Heart left ventricle (tissue), 16 donors: ENCODE results near the gene POLR3A. TPM values are rescaled to one million over a fixed set of nuclear protein-coding genes. Genes with fewer than 3 reads are reported as not detected.
A peak's percentile ranks its signal among the peaks of the same experiment; 100 is the strongest.

Source experiments
- ATAC-seq, 4 donors: fragments of 200-7000 bp; cut with Tn5 transposase; one replicate each; pipeline ENCODE4 v1.9.1; 2020 to 2022; ENCODE audit warnings: moderate library complexity in 4 of 4, mild to moderate bottlenecking in 3 of 4, moderate number of reproducible peaks in 1 of 4
- DNase-seq, 5 donors: peaks; one replicate each; pipeline ENCODE4 v3.0.0-alpha.2; 2020
- H3K27ac ChIP-seq, 12 donors: fragments of 200-600 bp; sonication (generic) in 4 of 12; one replicate each; pipeline versions ENCODE4 v1.5.0 to v1.8.0; 2016 to 2022; ENCODE audit warnings: mild to moderate bottlenecking in 2 of 12
- H3K27me3 ChIP-seq, 9 donors: fragments of 200-600 bp; sonication (generic) in 2 of 9; one replicate each; pipeline versions ENCODE4 v1.5.1 to v1.8.0; 2016 to 2022; ENCODE audit warnings: mild to moderate bottlenecking in 3 of 9
- H3K36me3 ChIP-seq, 9 donors: fragments of 200-600 bp; sonication (generic) in 2 of 9; one replicate each; pipeline versions ENCODE4 v1.5.0 to v1.8.0; 2018 to 2022; ENCODE audit warnings: mild to moderate bottlenecking in 2 of 9
- H3K4me1 ChIP-seq, 12 donors: fragments of 200-600 bp; sonication (generic) in 4 of 12; one replicate each; pipeline versions ENCODE4 v1.5.0 to v1.8.0; 2016 to 2022; ENCODE audit warnings: mild to moderate bottlenecking in 3 of 12
- H3K4me3 ChIP-seq, 12 donors: fragments of 200-600 bp; sonication (generic) in 4 of 12; one replicate each; pipeline versions ENCODE4 v1.5.0 to v1.8.0; 2017 to 2022; ENCODE audit warnings: mild to moderate bottlenecking in 9 of 12, moderate library complexity in 4 of 12
- H3K9me3 ChIP-seq, 12 donors: fragments of 200-600 bp; sonication (generic) in 4 of 12; one replicate each; pipeline versions ENCODE4 v1.5.0 to v1.8.0; 2016 to 2022; ENCODE audit warnings: mild to moderate bottlenecking in 1 of 12
- POLR2A ChIP-seq, 2 donors: fragments of 450-650 bp; IDR thresholded peaks; one replicate each; pipeline ENCODE4 v1.6.1; 2017; ENCODE audit warnings: antibody characterized with exemption in 2 of 2, mild to moderate bottlenecking in 2 of 2, moderate library complexity in 2 of 2
- WGBS, 4 donors: extraction: QIAGEN DNeasy Blood & Tissue Kit in 2 of 4; methylation state at CpG; one replicate each; pipeline versions ENCODE4 v1.1.5 to v1.1.7; 2013 to 2018; 5-methylcytosine and 5-hydroxymethylcytosine counted together
- intact Hi-C, 10 donors: fragments of 100-400 bp; cut with DNase I; formaldehyde crosslinking; loops; one replicate each; pipeline versions ENCODE4 v1.11.1 to v1.14.2; 2022
- polyA plus RNA-seq, 2 donors: library from polyadenylated mRNA; stranded (reverse); fragments of 200-250 nt; gene quantifications; one replicate each; pipeline ENCODE4 v1.2.3, GENCODE V29; 2013
- total RNA-seq, 9 donors: library from RNA; depleted of rRNA in 2 of 9; stranded (reverse); fragments of >200 nt in 2 of 9; fragmentation: NEBNext Ultra II Directional in 3 of 9; extraction: Animal tissue kit (Norgen Biotek cat#: 25700) in 3 of 9; gene quantifications; one replicate each; pipeline versions ENCODE4 v1.1.0 to v1.2.4, GENCODE V29; 2016 to 2023
- TF ChIP-seq, protein P1 (sequence below), 12 donors: fragments of 200-600 bp; sonication (generic) in 4 of 12; IDR thresholded peaks; one replicate each; pipeline versions ENCODE4 v1.5.0 to v1.8.0; 2018 to 2022; ENCODE audit warnings: antibody characterized with exemption in 12 of 12, mild to moderate bottlenecking in 5 of 12
- donor health status: ischemic (EF 13 %, LVEDD 7.1; RV severe dilation, severe dysfunction).
- donor health status: healthy with polysubstance abuse.
- donor health status: DM: no; HTN: yes; CAD: no.
- donor health status: DM: no; HTN: no; CAD: no.
- donor health status: ischemic (EF 25% LVEDD 6.9; RV normal size, moderate dysfunction).
- donor health status: ischemic (EF 25% LVEDD 5.7; RV mildly dilated, moderate dysfunction).
- donor health status: healthy.
- donor health status: DM: yes; HTN: yes; CAD: no.
- donor health status: ischemic (EF 35%, LVEDD 5.7; RV mildly dilated, moderate dysfunction).
- donor health status: nonischemic (EF 11% LVEDD 7.7; RV severe dilation, severe dysfunction).
- donor health status: DM: yes; HTN: yes; CAD: no.
- donor health status: PGD.
- donor health status: ischemic (EF 29% LVEDD 5.4; RV normal size, mild dysfunction).
- donor health status: nonischemic (EF 23%, LVEDD 6.1; RV moderate dilation, normal function).

Gene POLR3A
- total and polyA plus RNA-seq, 11 donors: 3.8 to 12.9 (median 8.9) TPM

DNA sequence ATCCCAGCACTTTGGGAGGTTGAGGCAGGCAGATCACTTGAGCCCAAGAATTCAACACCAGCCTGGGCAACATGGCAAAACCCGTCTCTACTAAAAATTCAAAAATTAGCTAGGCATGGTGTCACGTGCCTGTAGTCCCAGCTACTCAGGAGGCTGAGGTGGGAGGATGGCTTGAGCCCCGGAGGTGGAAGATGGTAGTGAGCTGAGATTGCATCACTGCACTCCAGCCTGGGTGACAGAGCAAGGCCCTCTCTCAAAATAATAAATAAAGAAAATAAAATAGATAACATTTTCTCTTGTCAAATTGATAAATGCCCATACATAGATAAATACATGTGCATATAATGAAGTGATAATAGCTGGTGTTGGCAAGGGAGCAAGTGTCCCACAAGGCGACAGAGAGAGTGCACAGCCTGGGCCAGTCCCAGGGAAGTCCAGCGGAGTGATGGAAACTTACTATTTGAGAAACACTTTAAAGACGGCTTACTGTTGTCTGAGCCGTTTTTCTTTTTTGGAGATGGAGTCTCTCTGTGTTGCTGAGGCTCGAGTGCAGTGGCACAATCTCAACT, 69.3 kb downstream of the POLR3A start:
- ATAC-seq (no peak), DNase-seq (no peak)
- WGBS, 4 donors: 81 to 91% (median 88%) methylated on average over 8 of the region's 8 CpGs
- Histone ChIP-seq H3K9me3 (no peaks in the 10 kb centered on the region), H3K4me1 (no peaks in the 10 kb centered on the region), H3K36me3 (no peaks in the 10 kb centered on the region), H3K27ac (no peak overlapping the region), H3K4me3 (no peak overlapping the region), H3K27me3 (peaks cover 0 to 4% (median 0%) of the 10 kb centered on the region in 9 donors)
- intact Hi-C loops: no loop called here
- TF ChIP-seq, protein P1, sequence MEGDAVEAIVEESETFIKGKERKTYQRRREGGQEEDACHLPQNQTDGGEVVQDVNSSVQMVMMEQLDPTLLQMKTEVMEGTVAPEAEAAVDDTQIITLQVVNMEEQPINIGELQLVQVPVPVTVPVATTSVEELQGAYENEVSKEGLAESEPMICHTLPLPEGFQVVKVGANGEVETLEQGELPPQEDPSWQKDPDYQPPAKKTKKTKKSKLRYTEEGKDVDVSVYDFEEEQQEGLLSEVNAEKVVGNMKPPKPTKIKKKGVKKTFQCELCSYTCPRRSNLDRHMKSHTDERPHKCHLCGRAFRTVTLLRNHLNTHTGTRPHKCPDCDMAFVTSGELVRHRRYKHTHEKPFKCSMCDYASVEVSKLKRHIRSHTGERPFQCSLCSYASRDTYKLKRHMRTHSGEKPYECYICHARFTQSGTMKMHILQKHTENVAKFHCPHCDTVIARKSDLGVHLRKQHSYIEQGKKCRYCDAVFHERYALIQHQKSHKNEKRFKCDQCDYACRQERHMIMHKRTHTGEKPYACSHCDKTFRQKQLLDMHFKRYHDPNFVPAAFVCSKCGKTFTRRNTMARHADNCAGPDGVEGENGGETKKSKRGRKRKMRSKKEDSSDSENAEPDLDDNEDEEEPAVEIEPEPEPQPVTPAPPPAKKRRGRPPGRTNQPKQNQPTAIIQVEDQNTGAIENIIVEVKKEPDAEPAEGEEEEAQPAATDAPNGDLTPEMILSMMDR (IDR thresholded peaks at IDR 0.05): no peak
- TF ChIP-seq POLR2A (IDR thresholded peaks at IDR 0.05): no peak

GRCh38 chr10:77959384-77959783, 69.9 kb downstream of the POLR3A start:
- Histone ChIP-seq H3K36me3 (no peaks in the 10 kb centered on the region), H3K27me3 (peaks cover 0 to 4% (median 0%) of the 10 kb centered on the region in 9 donors), H3K4me1 (no peaks in the 10 kb centered on the region), H3K27ac (no peak overlapping the region), H3K9me3 (no peaks in the 10 kb centered on the region), H3K4me3 (no peak overlapping the region)
- intact Hi-C loops: no loop called here
- DNase-seq (no peak), ATAC-seq (no peak)
- WGBS, 4 donors: 59 to 70% (median 66%) methylated on average over 4 of the region's 4 CpGs
- TF ChIP-seq, protein P1 (IDR thresholded peaks at IDR 0.05): no peak
- no peak for TF ChIP-seq POLR2A (IDR thresholded peaks at IDR 0.05)

DNA sequence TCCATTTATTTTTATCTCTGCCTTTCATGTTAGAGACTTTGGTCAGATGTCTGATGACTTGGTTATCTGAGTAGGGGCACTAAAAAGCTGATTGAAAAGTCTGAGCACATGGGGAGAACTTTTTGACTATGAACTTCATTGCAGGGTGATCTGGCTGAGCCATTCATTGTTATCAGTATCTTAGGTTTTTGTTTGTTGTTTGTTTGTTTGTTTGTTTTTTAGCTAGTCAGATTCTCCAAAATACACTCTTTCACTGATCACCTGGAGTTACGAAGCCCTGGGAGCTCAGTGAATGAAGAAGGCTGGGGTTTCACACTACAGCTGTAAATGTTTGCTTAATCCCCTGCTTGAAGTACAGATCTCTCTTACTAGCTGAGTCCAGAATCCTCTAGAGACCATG, 74.2 kb downstream of the POLR3A start:
- 65 to 85% (median 76%) methylated on average over 1 of the region's 1 CpG for WGBS, 4 donors
- no peak for ATAC-seq
- H3K4me1 ChIP-seq: no peaks in the 10 kb centered on the region
- no peak overlapping the region for H3K27ac ChIP-seq
- TF ChIP-seq, protein P1 (IDR thresholded peaks at IDR 0.05): no peak
- TF ChIP-seq POLR2A (IDR thresholded peaks at IDR 0.05): no peak
- H3K9me3 ChIP-seq: peaks cover 0 to 31% (median 16%) of the 10 kb centered on the region in 12 donors
- H3K36me3 ChIP-seq: no peaks in the 10 kb centered on the region
- no peak for DNase-seq
- H3K4me3 ChIP-seq: no peak overlapping the region
- H3K27me3 ChIP-seq: peaks cover 0 to 4% (median 0%) of the 10 kb centered on the region in 9 donors
- intact Hi-C loops: no loop called here

DNA sequence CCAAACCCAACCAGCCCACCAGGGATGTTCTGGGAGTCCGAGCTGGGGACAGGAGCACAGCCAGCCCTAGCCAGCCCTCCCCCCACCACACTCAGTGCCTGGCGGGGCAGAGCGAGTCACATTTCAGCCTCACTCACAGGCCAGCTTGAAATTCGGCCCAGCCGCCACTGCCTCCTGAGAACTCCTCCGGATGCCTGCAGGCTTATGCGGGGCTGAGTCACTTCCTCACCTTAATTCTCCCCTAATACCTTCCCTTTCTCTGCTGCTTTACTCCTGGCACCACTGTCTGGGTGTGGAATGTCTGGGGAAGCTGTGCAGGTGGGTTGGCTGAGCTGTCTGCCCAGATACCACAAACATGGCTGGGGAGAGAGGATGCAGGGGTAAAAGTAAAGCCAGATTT, 80.1 kb downstream of the POLR3A start:
- Histone ChIP-seq H3K27me3 (no peaks in the 10 kb centered on the region), H3K4me3 (no peak overlapping the region), H3K27ac (no peak overlapping the region), H3K9me3 (peaks cover 0 to 33% (median 16%) of the 10 kb centered on the region in 12 donors), H3K4me1 (no peaks in the 10 kb centered on the region), H3K36me3 (no peaks in the 10 kb centered on the region)
- DNase-seq (no peak), ATAC-seq (peak in 1 of 4 donors; percentile 60)
- 36 to 42% (median 38%) methylated on average over 7 of the region's 7 CpGs for WGBS, 4 donors
- TF ChIP-seq, protein P1 (IDR thresholded peaks at IDR 0.05): no peak
- TF ChIP-seq POLR2A (IDR thresholded peaks at IDR 0.05): no peak
- intact Hi-C loops: no loop called here
